Astrocyte (in vitro differentiated cells and primary cell): ENCODE data around the gene P3H3. TPM values are rescaled to one million over a fixed set of nuclear protein-coding genes. Genes with fewer than 3 reads are reported as not detected.

Experiments used
- DNase-seq: peaks from one replicate; pipeline ENCODE4 v3.0.0-alpha.2; 2010; ENCODE audit warnings: low read depth
- FAIRE-seq: peaks from 2 replicates; lab custom pipeline; 2011; peaks lifted over from hg19 to GRCh38; lab: Jason Lieb, UNC
- H2AFZ ChIP-seq: 2 replicates; pipeline ENCODE4 v1.6.0; 2012; ENCODE audit warnings: low read depth, low read length, inconsistent platforms
- H3K27ac ChIP-seq: 2 replicates; pipeline ENCODE4 v1.5.1; 2011; ENCODE audit warnings: low read depth, low read length, inconsistent platforms
- H3K27me3 ChIP-seq: 2 replicates; pipeline ENCODE4 v1.6.0; 2011; ENCODE audit warnings: low read length, inconsistent platforms; ENCODE audit not compliant: insufficient read depth
- H3K36me3 ChIP-seq: 2 replicates; pipeline ENCODE4 v1.5.1; 2011; ENCODE audit warnings: low read length, inconsistent platforms; ENCODE audit not compliant: insufficient read depth
- H3K4me1 ChIP-seq: 2 replicates; pipeline ENCODE4 v1.5.1; 2011; ENCODE audit warnings: low read length, inconsistent platforms; ENCODE audit not compliant: insufficient read depth
- H3K4me2 ChIP-seq: 2 replicates; pipeline ENCODE4 v1.6.0; 2012; ENCODE audit warnings: low read length, inconsistent platforms
- H3K4me3 ChIP-seq: 2 replicates; pipeline ENCODE4 v1.5.1; 2011; ENCODE audit warnings: low read depth, mild to moderate bottlenecking, low read length, inconsistent platforms; ENCODE audit not compliant: insufficient read depth
- H3K79me2 ChIP-seq: 2 replicates; pipeline ENCODE4 v1.6.0; 2012; ENCODE audit warnings: mild to moderate bottlenecking, low read length, inconsistent platforms; ENCODE audit not compliant: insufficient read depth
- H3K9ac ChIP-seq: 2 replicates; pipeline ENCODE4 v1.6.0; 2012; ENCODE audit warnings: mild to moderate bottlenecking, low read length, inconsistent platforms
- H3K9me3 ChIP-seq: 2 replicates; pipeline ENCODE4 v1.5.1; 2012; ENCODE audit warnings: low read depth, mild to moderate bottlenecking, low read length, inconsistent platforms; ENCODE audit not compliant: insufficient read depth
- H4K20me1 ChIP-seq: 2 replicates; pipeline ENCODE4 v1.6.0; 2012; ENCODE audit warnings: low read length, inconsistent platforms; ENCODE audit not compliant: insufficient read depth
- H3K27ac Mint-ChIP-seq: one replicate; pipeline ENCODE4 v1.8.0; 2021; ENCODE audit warnings: mild to moderate bottlenecking, mixed read lengths; ENCODE audit not compliant: unreplicated experiment
- H3K27me3 Mint-ChIP-seq: one replicate; pipeline ENCODE4 v1.8.0; 2021; ENCODE audit warnings: low read depth, mixed read lengths; ENCODE audit not compliant: unreplicated experiment
- H3K36me3 Mint-ChIP-seq: one replicate; pipeline ENCODE4 v1.8.0; 2021; ENCODE audit warnings: low read depth, mixed read lengths; ENCODE audit not compliant: unreplicated experiment
- H3K4me1 Mint-ChIP-seq: one replicate; pipeline ENCODE4 v1.8.0; 2021; ENCODE audit warnings: low read depth, mixed read lengths; ENCODE audit not compliant: unreplicated experiment
- H3K4me3 Mint-ChIP-seq: one replicate; pipeline ENCODE4 v1.8.0; 2021; ENCODE audit warnings: mild to moderate bottlenecking, moderate library complexity, mixed read lengths; ENCODE audit not compliant: unreplicated experiment
- H3K9me3 Mint-ChIP-seq: one replicate; pipeline ENCODE4 v1.8.0; 2021; ENCODE audit warnings: mild to moderate bottlenecking, mixed read lengths; ENCODE audit not compliant: unreplicated experiment
- CTCF ChIP-seq: IDR thresholded peaks from 2 replicates; pipeline ENCODE4 v1.5.1; 2011; ENCODE audit warnings: low read depth, mild to moderate bottlenecking, inconsistent platforms, low read length, moderate library complexity; ENCODE audit not compliant: insufficient read depth
- EZH2 ChIP-seq: IDR thresholded peaks from 2 replicates; pipeline ENCODE4 v1.6.1; 2012; ENCODE audit warnings: mild to moderate bottlenecking, low read length, inconsistent platforms; ENCODE audit not compliant: insufficient read depth
- total RNA-seq: library from RNA; stranded (reverse); gene quantifications from 2 replicates; pipeline ENCODE4 v1.2.1, GENCODE V29; 2021

P3H3 gene
- total RNA-seq, 1 donor from 2014 or later: 101 TPM

GRCh38 chr12:6843118-6843902 lies 15.1 kb downstream of the P3H3 start:
- H3K9ac ChIP-seq: no peak overlapping the region
- Mint-ChIP-seq H3K4me1 (no peaks in the 10 kb centered on the region), H3K9me3 (no peaks in the 10 kb centered on the region), H3K27me3 (no peaks in the 10 kb centered on the region), H3K36me3 (peaks cover 16% of the 10 kb centered on the region), H3K4me3 (no peak overlapping the region), H3K27ac (no peak overlapping the region)
- FAIRE-seq (no peak), DNase-seq (no peak)
- peaks cover 30% of the 10 kb centered on the region for H4K20me1 ChIP-seq
- H3K4me2 ChIP-seq: no peak overlapping the region
- H3K27ac ChIP-seq: no peak overlapping the region
- no peak overlapping the region for H3K4me3 ChIP-seq
- no peaks in the 10 kb centered on the region for H3K27me3 ChIP-seq
- no peaks in the 10 kb centered on the region for H3K4me1 ChIP-seq
- no peaks in the 10 kb centered on the region for H3K9me3 ChIP-seq
- TF ChIP-seq EZH2: no peak
- no peak for TF ChIP-seq CTCF
- peaks cover 14% of the 10 kb centered on the region for H3K79me2 ChIP-seq
- H2AFZ ChIP-seq: no peak overlapping the region
- peaks cover 42% of the 10 kb centered on the region for H3K36me3 ChIP-seq

- peaks cover 33% of the 10 kb centered on the region for H4K20me1 ChIP-seq
- H3K27me3 ChIP-seq: no peaks in the 10 kb centered on the region
- peaks cover 36% of the 10 kb centered on the region for H3K36me3 ChIP-seq
- no peak overlapping the region for H3K4me2 ChIP-seq
- FAIRE-seq (no peak), DNase-seq (no peak)
- H3K9me3 Mint-ChIP-seq: no peaks in the 10 kb centered on the region
- H3K36me3 Mint-ChIP-seq: peaks cover 13% of the 10 kb centered on the region
- no peak overlapping the region for H3K4me3 ChIP-seq
- no peak overlapping the region for H3K27ac ChIP-seq
- no peaks in the 10 kb centered on the region for H3K27me3 Mint-ChIP-seq
- no peak overlapping the region for H2AFZ ChIP-seq
- peaks cover 34% of the 10 kb centered on the region for H3K79me2 ChIP-seq
- peaks cover 2% of the 10 kb centered on the region for H3K4me1 ChIP-seq
- no peak overlapping the region for H3K4me3 Mint-ChIP-seq
- H3K4me1 Mint-ChIP-seq: no peaks in the 10 kb centered on the region
- H3K9ac ChIP-seq: no peak overlapping the region
- no peaks in the 10 kb centered on the region for H3K9me3 ChIP-seq
- TF ChIP-seq EZH2: no peak
- no peak for TF ChIP-seq CTCF
- H3K27ac Mint-ChIP-seq: no peak overlapping the region
Measured at GRCh38 chr12:6845395-6845794, 17.2 kb downstream of the P3H3 start.

GRCh38 chr12:6846316-6846869 lies 18.2 kb downstream of the P3H3 start:
- H3K4me3 Mint-ChIP-seq: no peak overlapping the region

More at GRCh38 chr12:6846316-6846869, 18.2 kb downstream of the P3H3 start:
- no peak for TF ChIP-seq CTCF
- no peak for TF ChIP-seq EZH2
- H3K27ac ChIP-seq: no peak overlapping the region
- H2AFZ ChIP-seq: no peak overlapping the region
- H3K79me2 ChIP-seq: peaks cover 40% of the 10 kb centered on the region
- H3K36me3 ChIP-seq: peaks cover 36% of the 10 kb centered on the region
- H3K4me3 ChIP-seq: no peak overlapping the region
- H3K27me3 ChIP-seq: no peaks in the 10 kb centered on the region
- peaks cover 8% of the 10 kb centered on the region for H3K4me1 ChIP-seq
- H3K27ac Mint-ChIP-seq: no peak overlapping the region
- no peaks in the 10 kb centered on the region for H3K27me3 Mint-ChIP-seq
- H3K9me3 ChIP-seq: no peaks in the 10 kb centered on the region
- peaks cover 13% of the 10 kb centered on the region for H3K36me3 Mint-ChIP-seq
- H3K9me3 Mint-ChIP-seq: no peaks in the 10 kb centered on the region
- no peak for FAIRE-seq
- DNase-seq: no peak
- peaks cover 38% of the 10 kb centered on the region for H4K20me1 ChIP-seq
- H3K4me2 ChIP-seq: no peak overlapping the region
- no peak overlapping the region for H3K9ac ChIP-seq
- H3K4me1 Mint-ChIP-seq: peaks cover 1% of the 10 kb centered on the region
